NCI-H1092 (cell line): ENCODE results near the gene COPS8.
A peak's percentile ranks its signal among the peaks of the same experiment; 100 is the strongest.

Experiments
- DNase-seq: peaks from one replicate; lab custom pipeline; 2025; lab: John Stamatoyannopoulos, UW

The COPS8 gene

GRCh38 chr2:237101118-237101979 is 15.7 kb downstream of the COPS8 start:
- no peak for DNase-seq

GRCh38 chr2:237102428-237102827 is 16.7 kb downstream of the COPS8 start:
- DNase-seq, result no peak

GRCh38 chr2:237109421-237109934 is 23.8 kb downstream of the COPS8 start:
- DNase-seq, result no peak

- DNase-seq, result no peak
Observed at GRCh38 chr2:237113026-237113795, 27.5 kb downstream of the COPS8 start.

- no peak for DNase-seq
Observed at GRCh38 chr2:237115870-237116269, 30.2 kb downstream of the COPS8 start.

GRCh38 chr2:237116431-237116830 is 30.7 kb downstream of the COPS8 start:
- DNase-seq, result no peak

GRCh38 chr2:237118025-237118424 is 32.3 kb downstream of the COPS8 start:
- peak; percentile 30 for DNase-seq

GRCh38 chr2:237118561-237119155 is 33.0 kb downstream of the COPS8 start:
- DNase-seq, result peak; percentile 9

- DNase-seq, result no peak
Observed at GRCh38 chr2:237120916-237121315, 35.2 kb downstream of the COPS8 start.

GRCh38 chr2:237121321-237121720 is 35.6 kb downstream of the COPS8 start:
- no peak for DNase-seq

- no peak for DNase-seq
Observed at GRCh38 chr2:237122214-237122666, 36.6 kb downstream of the COPS8 start.

GRCh38 chr2:237124820-237125219 is 39.1 kb downstream of the COPS8 start:
- no peak for DNase-seq

GRCh38 chr2:237125967-237126366 is 40.3 kb downstream of the COPS8 start:
- DNase-seq, result no peak

GRCh38 chr2:237126519-237127174 is 41.0 kb downstream of the COPS8 start:
- no peak for DNase-seq

- no peak for DNase-seq
Observed at GRCh38 chr2:237128026-237128703, 42.5 kb downstream of the COPS8 start.

GRCh38 chr2:237128845-237129592 is 43.3 kb downstream of the COPS8 start:
- DNase-seq, result no peak

GRCh38 chr2:237129625-237130263 is 44.1 kb downstream of the COPS8 start:
- DNase-seq, result no peak

- DNase-seq, result no peak
Observed at GRCh38 chr2:237130562-237131421, 45.1 kb downstream of the COPS8 start.
